ENCODE measurements around the gene P2RX7.
"Not testable (repeated sequence)": the region's sequence is repeated elsewhere in the genome, so short reads cannot be mapped to it uniquely, and the experiment has no call there.

P2RX7 gene

GRCh38 chr12:121191151-121191550, 58.5 kb downstream of the P2RX7 start:
- H3K9me3 ChIP-seq (ENCODE audit: insufficient read depth, low read length), result no peaks in the 10 kb centered on the region
- H4K20me1 ChIP-seq (ENCODE audit: low read depth, low read length), result no peaks in the 10 kb centered on the region
- no peak for TF ChIP-seq CTCF (IDR thresholded peaks at IDR 0.05; ENCODE audit: insufficient read depth, low read length, poor library complexity, severe bottlenecking)
- no peak for TF ChIP-seq EZH2phosphoT487 (conservative IDR thresholded peaks at IDR 0.05; ENCODE audit: low read length)
- no peak overlapping the region for H3K4me3 ChIP-seq (ENCODE audit: insufficient read depth, low read length, poor library complexity, severe bottlenecking)
- no peak overlapping the region for H3K27ac ChIP-seq (ENCODE audit: low read depth, low read length)
- H2AFZ ChIP-seq (ENCODE audit: low read depth, low read length, severe bottlenecking), result no peak overlapping the region
- no peaks in the 10 kb centered on the region for H3K9me2 ChIP-seq (replicated peaks; ENCODE audit: insufficient read depth, low read length)
- H3K36me3 ChIP-seq (ENCODE audit: low read length), result no peaks in the 10 kb centered on the region
- H3K79me2 ChIP-seq (ENCODE audit: insufficient read depth, low read length), result no peaks in the 10 kb centered on the region
- no peak overlapping the region for H3K4me2 ChIP-seq (ENCODE audit: low read depth, low read length, poor library complexity, severe bottlenecking)
- no peaks in the 10 kb centered on the region for H3K27me3 ChIP-seq (ENCODE audit: low read length)
- H3F3A ChIP-seq (ENCODE audit: insufficient read depth), result no peaks in the 10 kb centered on the region
- no peak overlapping the region for H3K9ac ChIP-seq (ENCODE audit: low read length)

GRCh38 chr12:121196902-121197301, 64.2 kb downstream of the P2RX7 start:
- no peak overlapping the region for H3K4me3 ChIP-seq (ENCODE audit: insufficient read depth, low read length, poor library complexity, severe bottlenecking)
- H4K20me1 ChIP-seq (ENCODE audit: low read depth, low read length), result no peaks in the 10 kb centered on the region
- no peaks in the 10 kb centered on the region for H3K27me3 ChIP-seq (ENCODE audit: low read length)
- no peaks in the 10 kb centered on the region for H3K9me2 ChIP-seq (replicated peaks; ENCODE audit: insufficient read depth, low read length)
- no peaks in the 10 kb centered on the region for H3K79me2 ChIP-seq (ENCODE audit: insufficient read depth, low read length)
- H3K9ac ChIP-seq (ENCODE audit: low read length), result no peak overlapping the region
- no peaks in the 10 kb centered on the region for H3K9me3 ChIP-seq (ENCODE audit: insufficient read depth, low read length)
- H3F3A ChIP-seq (ENCODE audit: insufficient read depth), result no peaks in the 10 kb centered on the region
- no peak overlapping the region for H3K27ac ChIP-seq (ENCODE audit: low read depth, low read length)
- H2AFZ ChIP-seq (ENCODE audit: low read depth, low read length, severe bottlenecking), result no peak overlapping the region
- H3K4me2 ChIP-seq (ENCODE audit: low read depth, low read length, poor library complexity, severe bottlenecking), result no peak overlapping the region
- no peak for TF ChIP-seq CTCF (IDR thresholded peaks at IDR 0.05; ENCODE audit: insufficient read depth, low read length, poor library complexity, severe bottlenecking)
- no peak for TF ChIP-seq EZH2phosphoT487 (conservative IDR thresholded peaks at IDR 0.05; ENCODE audit: low read length)
- no peaks in the 10 kb centered on the region for H3K36me3 ChIP-seq (ENCODE audit: low read length)

- no peaks in the 10 kb centered on the region for H4K20me1 ChIP-seq (ENCODE audit: low read depth, low read length)
- H2AFZ ChIP-seq (ENCODE audit: low read depth, low read length, severe bottlenecking), result no peak overlapping the region
- no peaks in the 10 kb centered on the region for H3K9me3 ChIP-seq (ENCODE audit: insufficient read depth, low read length)
- no peaks in the 10 kb centered on the region for H3K36me3 ChIP-seq (ENCODE audit: low read length)
- H3K9ac ChIP-seq (ENCODE audit: low read length), result no peak overlapping the region
- H3K4me3 ChIP-seq (ENCODE audit: insufficient read depth, low read length, poor library complexity, severe bottlenecking), result no peak overlapping the region
- H3F3A ChIP-seq (ENCODE audit: insufficient read depth), result no peaks in the 10 kb centered on the region
- no peak overlapping the region for H3K27ac ChIP-seq (ENCODE audit: low read depth, low read length)
- H3K4me2 ChIP-seq (ENCODE audit: low read depth, low read length, poor library complexity, severe bottlenecking), result no peak overlapping the region
- no peaks in the 10 kb centered on the region for H3K9me2 ChIP-seq (replicated peaks; ENCODE audit: insufficient read depth, low read length)
- TF ChIP-seq EZH2phosphoT487 (conservative IDR thresholded peaks at IDR 0.05; ENCODE audit: low read length) (no peak), CTCF (IDR thresholded peaks at IDR 0.05; ENCODE audit: insufficient read depth, low read length, poor library complexity, severe bottlenecking) (no peak)
- H3K27me3 ChIP-seq (ENCODE audit: low read length), result no peaks in the 10 kb centered on the region
- no peaks in the 10 kb centered on the region for H3K79me2 ChIP-seq (ENCODE audit: insufficient read depth, low read length)
Measured at GRCh38 chr12:121198949-121199348, 66.3 kb downstream of the P2RX7 start.

GRCh38 chr12:121201140-121201539, 68.5 kb downstream of the P2RX7 start:
- not testable (repeated sequence) for H2AFZ ChIP-seq (ENCODE audit: low read depth, low read length, severe bottlenecking); H3K9me2 ChIP-seq (replicated peaks; ENCODE audit: insufficient read depth, low read length); H3K36me3 ChIP-seq (ENCODE audit: low read length); H3K4me2 ChIP-seq (ENCODE audit: low read depth, low read length, poor library complexity, severe bottlenecking); H3F3A ChIP-seq (ENCODE audit: insufficient read depth); H3K27ac ChIP-seq (ENCODE audit: low read depth, low read length); H3K9ac ChIP-seq (ENCODE audit: low read length); H3K9me3 ChIP-seq (ENCODE audit: insufficient read depth, low read length); H3K79me2 ChIP-seq (ENCODE audit: insufficient read depth, low read length); H4K20me1 ChIP-seq (ENCODE audit: low read depth, low read length); H3K27me3 ChIP-seq (ENCODE audit: low read length); H3K4me3 ChIP-seq (ENCODE audit: insufficient read depth, low read length, poor library complexity, severe bottlenecking)
